K562 (cell line): ENCODE results near the gene ABCG5. TPM values are rescaled to one million over a fixed set of nuclear protein-coding genes. Genes with fewer than 3 reads are reported as not detected.

Experiments used
- ATAC-seq: fragments of 200-7000 bp; cut with Tn5 transposase; 3 replicates; pipeline ENCODE4 v1.9.1; 2020; ENCODE audit warnings: moderate library complexity
- BruUV-seq: library from RNA; stranded (reverse); fragments of 400-500 nt; replicated peaks from 2 replicates; lab custom pipeline; 2021; lab: Mats Ljungman, UMichigan
- CTCF ChIA-PET: fragments of 300-600 bp; formaldehyde crosslinking; extraction: SDS; loops from one replicate; lab custom pipeline; 2021; ENCODE audit warnings: low intra/inter-chr PET ratio; lab: Yijun Ruan, JAX
- POLR2A ChIA-PET: fragments of 300-600, 350-650 bp; sonication (Branson Sonifier 250); formaldehyde crosslinking; extraction: SDS; loops from one replicate; lab custom pipeline; 2021; ENCODE audit warnings: antibody characterized with exemption, inconsistent platforms; lab: Yijun Ruan, JAX
- DNase-seq, 4 experiments: peaks; one replicate each; pipeline versions ENCODE4 v3.0.0 to v3.0.0-alpha.2; 2011 to 2018; ENCODE audit warnings: low spot score in 3 of 4, mixed read lengths in 3 of 4; ENCODE audit errors: extremely low read depth in 1 of 4
- FAIRE-seq: peaks from 2 replicates; lab custom pipeline; 2011; peaks lifted over from hg19 to GRCh38; lab: Jason Lieb, UNC
- H2AFZ ChIP-seq: 2 replicates; pipeline ENCODE4 v1.6.0; 2011; ENCODE audit warnings: low read depth, low read length, control low read depth, inconsistent platforms
- H3K27ac ChIP-seq: fragments of 200-600 bp; 3 replicates; pipeline ENCODE4 v1.8.0; 2011; ENCODE audit warnings: low read depth, mild to moderate bottlenecking, control low read depth, inconsistent platforms, low read length, moderate library complexity, mixed read lengths; ENCODE audit errors: extremely low read depth
- H3K27me3 ChIP-seq, 2 experiments: fragments of 300-600 bp in 1 of 2; 2 replicates in 1 of 2; 3 replicates in 1 of 2; pipeline versions ENCODE4 v1.6.0 to v1.8.0; 2011; ENCODE audit warnings: inconsistent platforms in 2 of 2, low read length in 2 of 2, mild to moderate bottlenecking in 1 of 2, mixed read lengths in 1 of 2, moderate library complexity in 1 of 2; ENCODE audit not compliant: control insufficient read depth in 2 of 2, insufficient read depth in 2 of 2
- H3K36me3 ChIP-seq: fragments of 300-600 bp; 3 replicates; pipeline ENCODE4 v1.8.0; 2011; ENCODE audit warnings: mild to moderate bottlenecking, low read length, inconsistent platforms; ENCODE audit not compliant: control insufficient read depth, insufficient read depth
- H3K4me1 ChIP-seq, 2 experiments: fragments of 200-600 bp in 1 of 2; replicated peaks in 1 of 2; 2 replicates in 1 of 2; 3 replicates in 1 of 2; pipeline versions ENCODE4 v1.5.1 to v1.8.0; 2011; ENCODE audit warnings: inconsistent platforms in 2 of 2, low read length in 2 of 2, mild to moderate bottlenecking in 1 of 2, mixed read lengths in 1 of 2, moderate library complexity in 1 of 2; ENCODE audit not compliant: control insufficient read depth in 2 of 2, insufficient read depth in 2 of 2
- H3K4me2 ChIP-seq: 2 replicates; pipeline ENCODE4 v1.6.1; 2011; ENCODE audit warnings: low read length, control low read depth, inconsistent platforms, mixed read lengths; ENCODE audit not compliant: insufficient read depth
- H3K4me3 ChIP-seq: fragments of 200-600 bp; sonication (generic), shearing (Covaris generic); 2 replicates; pipeline ENCODE4 v1.5.1; 2016; ENCODE audit warnings: control low read depth, inconsistent platforms
- H3K79me2 ChIP-seq: fragments of 200-600 bp; 3 replicates; pipeline ENCODE4 v1.8.0; 2011; ENCODE audit warnings: low read length, inconsistent platforms; ENCODE audit not compliant: control insufficient read depth, insufficient read depth
- H3K9ac ChIP-seq, 2 experiments: 2 replicates each; pipeline versions ENCODE4 v1.6.0 to v1.6.1; 2011; ENCODE audit warnings: low read depth in 2 of 2, low read length in 2 of 2, control low read depth in 1 of 2, inconsistent platforms in 1 of 2, mild to moderate bottlenecking in 1 of 2, mixed read lengths in 1 of 2; ENCODE audit not compliant: insufficient read depth in 1 of 2
- H3K9me1 ChIP-seq: one replicate; pipeline ENCODE4 v1.6.0; 2011; ENCODE audit warnings: inconsistent platforms, mild to moderate bottlenecking, low read length, moderate library complexity; ENCODE audit not compliant: control insufficient read depth, insufficient read depth
- H3K9me3 ChIP-seq: replicated peaks from 2 replicates; pipeline ENCODE4 v1.5.1; 2011; ENCODE audit warnings: low read depth, low read length, inconsistent platforms; ENCODE audit not compliant: control insufficient read depth, insufficient read depth
- H4K20me1 ChIP-seq: replicated peaks from 2 replicates; pipeline ENCODE4 v1.6.1; 2011; ENCODE audit warnings: low read length, inconsistent platforms, mixed read lengths; ENCODE audit not compliant: control insufficient read depth, insufficient read depth
- HDAC3 ChIP-seq: fragments of 450-650 bp; IDR thresholded peaks from 2 replicates; pipeline ENCODE4 v1.6.1; 2018; ENCODE audit warnings: borderline replicate concordance, mild to moderate bottlenecking, moderate library complexity; ENCODE audit not compliant: partially characterized antibody
- SRSF7 ChIP-seq: fragments of 200-400 bp; formaldehyde crosslinking; optimal IDR thresholded peaks from 2 replicates; pipeline ENCODE3; 2017; ENCODE audit warnings: mild to moderate bottlenecking, low read depth, low read length
- WGBS: fragments of 100-300 bp; shearing (Covaris generic); methylation state at CpG from one replicate; pipeline ENCODE4 v1.1.6; 2016; ENCODE audit warnings: low coverage, mixed read lengths; ENCODE audit not compliant: insufficient coverage; ENCODE audit errors: missing lambda C conversion rate; 5-methylcytosine and 5-hydroxymethylcytosine counted together
- in situ Hi-C: fragments of 300-500 bp; cut with MboI; formaldehyde crosslinking; loops from 4 replicates; pipeline ENCODE4 v1.15.0; 2018; ENCODE audit warnings: inconsistent platforms, mixed read lengths
- intact Hi-C: fragments of 100-400 bp; cut with micrococcal nuclease; formaldehyde crosslinking; loops from 2 replicates; pipeline ENCODE4 v1.14.2; 2022
- polyA plus RNA-seq, 8 experiments: library from polyadenylated mRNA; depleted of rRNA in 4 of 8; stranded (reverse) in 5 of 8; unstranded in 3 of 8; fragments of >200 nt; fragmentation: Nextera tagmentation in 2 of 8; fragmentation: Illumina TruSeq in 1 of 8; extraction: Ambion mirVana in 2 of 8; extraction: Trizol in 1 of 8; gene quantifications; 2 replicates each; pipeline versions ENCODE4 v1.2.1 to v1.2.3, GENCODE V29; 2011 to 2014; ENCODE audit warnings: inconsistent platforms in 1 of 8, missing spikeins in 1 of 8
- total RNA-seq, 7 experiments: library from RNA; depleted of rRNA in 6 of 7; stranded (reverse); fragments of >200 nt in 6 of 7; fragmentation: Illumina TruSeq in 2 of 7; extraction: Trizol in 2 of 7; gene quantifications; 2 replicates each; pipeline versions ENCODE4 v1.2.1 to v1.2.3, GENCODE V29; 2011 to 2021; ENCODE audit warnings: low replicate concordance in 1 of 7
- TF ChIP-seq, protein P1 (sequence below), 2 experiments: fragments of 200-800 bp in 1 of 2; sonication (Bioruptor generic) in 1 of 2; sonication (generic) in 1 of 2; formaldehyde crosslinking in 1 of 2; IDR thresholded peaks in 1 of 2; conservative IDR thresholded peaks in 1 of 2; 2 replicates each; pipeline versions ENCODE4 v1.5.0 to v1.6.1; 2016 to 2020; ENCODE audit warnings: missing compliant biosample characterization in 1 of 2, missing genetic modification characterization in 1 of 2, missing genetic modification reagents in 1 of 2

Gene ABCG5
- total and polyA plus RNA-seq, 9 of the 15 experiments (the other 6 are each of a cell fraction or from before 2014, with no cell fraction given): 0.01 TPM; not detected in 7

DNA sequence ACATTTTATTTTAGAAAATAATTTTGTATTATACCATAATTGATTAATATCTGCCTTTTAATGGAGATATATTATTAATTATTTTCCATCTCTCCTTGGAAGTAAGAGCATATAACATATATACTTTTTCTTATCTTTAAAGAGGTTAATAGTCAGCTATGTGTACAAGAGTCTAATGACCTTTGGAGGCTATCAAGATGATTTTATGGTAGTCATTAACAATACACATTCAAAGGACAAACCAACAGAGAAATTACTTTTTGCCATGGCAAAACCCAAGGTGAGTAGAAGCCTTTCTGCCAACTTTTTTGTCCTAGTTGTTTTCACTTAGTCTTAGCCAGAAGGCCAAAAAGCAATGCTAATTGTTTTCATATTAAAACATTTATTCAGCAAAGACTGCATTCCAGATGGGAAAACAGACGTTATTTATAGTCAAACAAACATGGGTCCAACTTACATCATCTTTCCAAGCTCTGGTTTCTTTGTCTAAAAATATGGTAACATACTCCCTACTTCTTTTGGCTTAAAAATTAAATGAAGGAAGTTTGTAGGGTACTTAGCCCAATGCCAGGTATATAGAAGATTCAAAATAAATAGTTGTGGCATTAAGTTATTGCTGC is 74.4 kb downstream of the ABCG5 start:
- Histone ChIP-seq H3K9ac (no peak overlapping the region), H3K79me2 (no peaks in the 10 kb centered on the region), H3K27ac (no peak overlapping the region), H3K4me3 (no peak overlapping the region), H3K4me2 (no peak overlapping the region), H2AFZ (no peak overlapping the region), H3K27me3 (no peaks in the 10 kb centered on the region), H3K9me1 (no peaks in the 10 kb centered on the region), H3K36me3 (no peaks in the 10 kb centered on the region), H3K9me3 (no peaks in the 10 kb centered on the region), H3K4me1 (no peaks in the 10 kb centered on the region), H4K20me1 (no peaks in the 10 kb centered on the region)
- in situ Hi-C loops: no loop called here
- BruUV-seq: no TSS peak
- TF ChIP-seq SRSF7: no peak
- TF ChIP-seq, protein P1, sequence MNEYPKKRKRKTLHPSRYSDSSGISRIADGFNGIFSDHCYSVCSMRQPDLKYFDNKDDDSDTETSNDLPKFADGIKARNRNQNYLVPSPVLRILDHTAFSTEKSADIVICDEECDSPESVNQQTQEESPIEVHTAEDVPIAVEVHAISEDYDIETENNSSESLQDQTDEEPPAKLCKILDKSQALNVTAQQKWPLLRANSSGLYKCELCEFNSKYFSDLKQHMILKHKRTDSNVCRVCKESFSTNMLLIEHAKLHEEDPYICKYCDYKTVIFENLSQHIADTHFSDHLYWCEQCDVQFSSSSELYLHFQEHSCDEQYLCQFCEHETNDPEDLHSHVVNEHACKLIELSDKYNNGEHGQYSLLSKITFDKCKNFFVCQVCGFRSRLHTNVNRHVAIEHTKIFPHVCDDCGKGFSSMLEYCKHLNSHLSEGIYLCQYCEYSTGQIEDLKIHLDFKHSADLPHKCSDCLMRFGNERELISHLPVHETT (CRISPR knock-in tag; conservative IDR thresholded peaks at IDR 0.05 in 1 of 2, IDR thresholded peaks at IDR 0.05 in 1 of 2): no peak
- TF ChIP-seq HDAC3: no peak
- ChIA-PET CTCF (no interaction called here), POLR2A (interaction anchor here (0.7 kb wide), 1 partner anchor 12 kb away, joined by 3 read pairs; no protein-coding TSS in a partner anchor)
- FAIRE-seq (no peak), ATAC-seq (no peak), DNase-seq (no peak)
- intact Hi-C loops: no loop called here
- 12% methylated on average over 1 of the region's 1 CpG for WGBS
